H1 (cell line): ENCODE data around the gene CCL25. TPM values are rescaled to one million over a fixed set of nuclear protein-coding genes. Genes with fewer than 3 reads are reported as not detected.

Experiments
- BCL11A ChIP-seq, 2 experiments: IDR thresholded peaks; one replicate each; pipeline ENCODE4 v1.6.1; 2011; ENCODE audit warnings: low read depth in 2 of 2, low read length in 2 of 2, mild to moderate bottlenecking in 2 of 2
- POLR2AphosphoS5 ChIP-seq: IDR thresholded peaks from 2 replicates; pipeline ENCODE4 v1.6.1; 2011; ENCODE audit warnings: low read depth, low read length
- RNF2 ChIP-seq: fragments of 200-900, 300-1000 bp; sonication (generic); IDR thresholded peaks from 2 replicates; pipeline ENCODE4 v1.7.1; 2016; ENCODE audit warnings: borderline replicate concordance, low read depth, mild to moderate bottlenecking, antibody characterized with exemption, low read length; ENCODE audit not compliant: poor library complexity, severe bottlenecking; ENCODE audit errors: missing control alignments
- SAP30 ChIP-seq: fragments of 300-600 bp; sonication (generic); IDR thresholded peaks from 2 replicates; pipeline ENCODE4 v1.7.1; 2012; ENCODE audit warnings: low read length, moderate library complexity, mild to moderate bottlenecking, inconsistent platforms; ENCODE audit not compliant: insufficient read depth, insufficient replicate concordance
- polyA plus RNA-seq, 7 experiments: library from polyadenylated mRNA; depleted of rRNA in 3 of 7; stranded (reverse) in 5 of 7; unstranded in 2 of 7; fragments of >200 nt in 5 of 7; fragments of 200-250 nt in 2 of 7; gene quantifications; 1 replicate in 5 of 7; 2 replicates in 1 of 7; 4 replicates in 1 of 7; pipeline versions ENCODE4 v1.2.1 to v1.2.3, GENCODE V29; 2011 to 2013; ENCODE audit warnings: missing spikeins in 2 of 7, mixed read lengths in 2 of 7
- total RNA-seq: library from RNA; stranded (reverse); fragmentation: NEBNext Ultra II Directional; extraction: Animal tissue kit (Norgen Biotek cat#: 25700); gene quantifications from 2 replicates; pipeline ENCODE4 v1.2.1, GENCODE V29; 2021
- TF ChIP-seq, protein P1 (sequence below): IDR thresholded peaks from 2 replicates; pipeline ENCODE4 v1.6.1; 2012; ENCODE audit warnings: inconsistent platforms
- TF ChIP-seq, protein P2 (sequence below): IDR thresholded peaks from 2 replicates; pipeline ENCODE4 v1.6.1; 2011; ENCODE audit warnings: low read length, improper control_type of control experiment
- TF ChIP-seq, protein P3 (sequence below): IDR thresholded peaks from 2 replicates; pipeline ENCODE4 v1.6.1; 2011; ENCODE audit warnings: low read depth, mild to moderate bottlenecking, low read length; ENCODE audit not compliant: insufficient read depth

Gene CCL25
- total and polyA plus RNA-seq, 2 of the 8 experiments (the other 6 are each of a cell fraction or from before 2014, with no cell fraction given): 0.59 TPM; not detected in 1

DNA sequence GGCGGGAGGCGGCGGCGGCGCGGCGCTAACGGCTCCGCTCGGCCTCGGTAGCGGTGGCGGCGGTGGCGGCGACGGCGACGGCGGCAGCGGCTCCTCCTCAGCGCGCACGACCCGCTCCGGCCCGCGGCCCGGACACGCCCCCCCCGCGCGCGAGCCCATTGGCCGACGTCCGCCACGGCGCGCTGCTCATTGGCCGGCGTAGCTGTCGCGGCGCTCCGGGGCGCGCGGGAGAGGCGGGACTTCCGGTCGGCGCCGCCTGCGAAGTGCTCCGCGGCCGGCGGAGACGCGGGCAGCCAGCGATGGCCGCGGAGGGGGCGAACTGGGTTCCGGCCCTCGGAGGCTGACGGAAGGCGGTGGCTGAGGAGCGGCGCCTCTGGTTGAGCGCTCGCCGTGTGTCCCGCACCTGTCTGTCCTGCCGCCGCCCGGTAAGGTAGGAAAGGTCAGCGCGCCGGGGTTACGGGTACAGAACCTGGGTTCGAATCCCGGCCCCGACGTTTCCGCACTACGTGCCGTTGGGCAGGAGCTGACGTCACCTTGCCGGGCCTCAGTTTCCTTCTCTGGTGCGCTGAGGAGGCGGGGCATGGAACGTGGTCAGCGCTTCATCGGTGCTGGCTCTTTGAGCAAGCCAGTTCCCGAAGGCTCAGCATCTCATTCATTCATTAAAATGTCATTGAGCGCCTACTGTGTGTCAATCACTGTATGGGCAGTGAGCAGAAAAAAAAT is 46.9 kb upstream of the CCL25 start, which contains the start of gene ELAVL1 (continued):
- TF ChIP-seq, protein P1, sequence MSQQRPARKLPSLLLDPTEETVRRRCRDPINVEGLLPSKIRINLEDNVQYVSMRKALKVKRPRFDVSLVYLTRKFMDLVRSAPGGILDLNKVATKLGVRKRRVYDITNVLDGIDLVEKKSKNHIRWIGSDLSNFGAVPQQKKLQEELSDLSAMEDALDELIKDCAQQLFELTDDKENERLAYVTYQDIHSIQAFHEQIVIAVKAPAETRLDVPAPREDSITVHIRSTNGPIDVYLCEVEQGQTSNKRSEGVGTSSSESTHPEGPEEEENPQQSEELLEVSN: no peak
- TF ChIP-seq BCL11A (IDR thresholded peaks at IDR 0.05; ENCODE audit: low read depth in 2 of 2, low read length in 2 of 2) (no peak), POLR2AphosphoS5 (peak; percentile 61; the same call in 1 of the 2 replicates), SAP30 (no peak), RNF2 (no peak)
- TF ChIP-seq, protein P2, sequence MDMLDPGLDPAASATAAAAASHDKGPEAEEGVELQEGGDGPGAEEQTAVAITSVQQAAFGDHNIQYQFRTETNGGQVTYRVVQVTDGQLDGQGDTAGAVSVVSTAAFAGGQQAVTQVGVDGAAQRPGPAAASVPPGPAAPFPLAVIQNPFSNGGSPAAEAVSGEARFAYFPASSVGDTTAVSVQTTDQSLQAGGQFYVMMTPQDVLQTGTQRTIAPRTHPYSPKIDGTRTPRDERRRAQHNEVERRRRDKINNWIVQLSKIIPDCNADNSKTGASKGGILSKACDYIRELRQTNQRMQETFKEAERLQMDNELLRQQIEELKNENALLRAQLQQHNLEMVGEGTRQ: no peak
- TF ChIP-seq, protein P3, sequence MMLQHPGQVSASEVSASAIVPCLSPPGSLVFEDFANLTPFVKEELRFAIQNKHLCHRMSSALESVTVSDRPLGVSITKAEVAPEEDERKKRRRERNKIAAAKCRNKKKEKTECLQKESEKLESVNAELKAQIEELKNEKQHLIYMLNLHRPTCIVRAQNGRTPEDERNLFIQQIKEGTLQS: no peak
